ENCODE measurements around the gene NOX4.
"Not testable (repeated sequence)": the region's sequence is repeated elsewhere in the genome, so short reads cannot be mapped to it uniquely, and the experiment has no call there.

NOX4 gene

GRCh38 chr11:89303029-89303428, 188.1 kb downstream of the NOX4 start:
- DNase-seq (ENCODE audit: low spot score) = not testable (repeated sequence)

- not testable (repeated sequence) for DNase-seq (ENCODE audit: low spot score)
These were observed 196.2 kb downstream of the NOX4 start for GRCh38 chr11:89295023-89295422.

- peak; percentile 59 for DNase-seq (ENCODE audit: low spot score)
These were observed 197.1 kb downstream of the NOX4 start for GRCh38 chr11:89293965-89294679.

- not testable (repeated sequence) for DNase-seq (ENCODE audit: low spot score)
These were observed 203.2 kb downstream of the NOX4 start for GRCh38 chr11:89288004-89288403.

GRCh38 chr11:89286601-89287000, 204.6 kb downstream of the NOX4 start:
- DNase-seq (ENCODE audit: low spot score) = not testable (repeated sequence)

GRCh38 chr11:89281032-89281677, 210.0 kb downstream of the NOX4 start:
- DNase-seq (ENCODE audit: low spot score) = not testable (repeated sequence)

GRCh38 chr11:89279176-89279575, 212.0 kb downstream of the NOX4 start:
- no peak for DNase-seq (ENCODE audit: low spot score)

- DNase-seq (ENCODE audit: low spot score) = no peak
These were observed 215.2 kb downstream of the NOX4 start for GRCh38 chr11:89275966-89276365.

Data from left forelimb (tissue), 1 donor.